Neural cell (in vitro differentiated cells): ENCODE measurements around the gene SHPK.

Experiments used
- EP300 ChIP-seq: fragments of 450-650 bp; conservative IDR thresholded peaks from 2 replicates; pipeline ENCODE4 v1.6.1; 2014; ENCODE audit warnings: antibody characterized with exemption, mild to moderate bottlenecking, moderate library complexity; ENCODE audit not compliant: poor library complexity, severe bottlenecking
- POLR2AphosphoS5 ChIP-seq: IDR thresholded peaks from 2 replicates; pipeline ENCODE4 v1.6.1; 2012
- SMC3 ChIP-seq: fragments of 450-650 bp; conservative IDR thresholded peaks from 2 replicates; pipeline ENCODE4 v1.6.1; 2014; ENCODE audit warnings: antibody characterized with exemption, mild to moderate bottlenecking, moderate library complexity; ENCODE audit not compliant: poor library complexity
- TF ChIP-seq, protein P1 (sequence below): fragments of 450-650 bp; IDR thresholded peaks from 2 replicates; pipeline ENCODE4 v1.5.1; 2014; ENCODE audit warnings: antibody characterized with exemption, mild to moderate bottlenecking, moderate library complexity; ENCODE audit not compliant: poor library complexity, severe bottlenecking
- TF ChIP-seq, protein P2 (sequence below): IDR thresholded peaks from 2 replicates; pipeline ENCODE4 v1.6.1; 2012; ENCODE audit warnings: borderline replicate concordance

- TF ChIP-seq SMC3 (no peak), EP300 (no peak), POLR2AphosphoS5 (no peak)
- TF ChIP-seq, protein P1, sequence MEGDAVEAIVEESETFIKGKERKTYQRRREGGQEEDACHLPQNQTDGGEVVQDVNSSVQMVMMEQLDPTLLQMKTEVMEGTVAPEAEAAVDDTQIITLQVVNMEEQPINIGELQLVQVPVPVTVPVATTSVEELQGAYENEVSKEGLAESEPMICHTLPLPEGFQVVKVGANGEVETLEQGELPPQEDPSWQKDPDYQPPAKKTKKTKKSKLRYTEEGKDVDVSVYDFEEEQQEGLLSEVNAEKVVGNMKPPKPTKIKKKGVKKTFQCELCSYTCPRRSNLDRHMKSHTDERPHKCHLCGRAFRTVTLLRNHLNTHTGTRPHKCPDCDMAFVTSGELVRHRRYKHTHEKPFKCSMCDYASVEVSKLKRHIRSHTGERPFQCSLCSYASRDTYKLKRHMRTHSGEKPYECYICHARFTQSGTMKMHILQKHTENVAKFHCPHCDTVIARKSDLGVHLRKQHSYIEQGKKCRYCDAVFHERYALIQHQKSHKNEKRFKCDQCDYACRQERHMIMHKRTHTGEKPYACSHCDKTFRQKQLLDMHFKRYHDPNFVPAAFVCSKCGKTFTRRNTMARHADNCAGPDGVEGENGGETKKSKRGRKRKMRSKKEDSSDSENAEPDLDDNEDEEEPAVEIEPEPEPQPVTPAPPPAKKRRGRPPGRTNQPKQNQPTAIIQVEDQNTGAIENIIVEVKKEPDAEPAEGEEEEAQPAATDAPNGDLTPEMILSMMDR = no peak
- TF ChIP-seq, protein P2, sequence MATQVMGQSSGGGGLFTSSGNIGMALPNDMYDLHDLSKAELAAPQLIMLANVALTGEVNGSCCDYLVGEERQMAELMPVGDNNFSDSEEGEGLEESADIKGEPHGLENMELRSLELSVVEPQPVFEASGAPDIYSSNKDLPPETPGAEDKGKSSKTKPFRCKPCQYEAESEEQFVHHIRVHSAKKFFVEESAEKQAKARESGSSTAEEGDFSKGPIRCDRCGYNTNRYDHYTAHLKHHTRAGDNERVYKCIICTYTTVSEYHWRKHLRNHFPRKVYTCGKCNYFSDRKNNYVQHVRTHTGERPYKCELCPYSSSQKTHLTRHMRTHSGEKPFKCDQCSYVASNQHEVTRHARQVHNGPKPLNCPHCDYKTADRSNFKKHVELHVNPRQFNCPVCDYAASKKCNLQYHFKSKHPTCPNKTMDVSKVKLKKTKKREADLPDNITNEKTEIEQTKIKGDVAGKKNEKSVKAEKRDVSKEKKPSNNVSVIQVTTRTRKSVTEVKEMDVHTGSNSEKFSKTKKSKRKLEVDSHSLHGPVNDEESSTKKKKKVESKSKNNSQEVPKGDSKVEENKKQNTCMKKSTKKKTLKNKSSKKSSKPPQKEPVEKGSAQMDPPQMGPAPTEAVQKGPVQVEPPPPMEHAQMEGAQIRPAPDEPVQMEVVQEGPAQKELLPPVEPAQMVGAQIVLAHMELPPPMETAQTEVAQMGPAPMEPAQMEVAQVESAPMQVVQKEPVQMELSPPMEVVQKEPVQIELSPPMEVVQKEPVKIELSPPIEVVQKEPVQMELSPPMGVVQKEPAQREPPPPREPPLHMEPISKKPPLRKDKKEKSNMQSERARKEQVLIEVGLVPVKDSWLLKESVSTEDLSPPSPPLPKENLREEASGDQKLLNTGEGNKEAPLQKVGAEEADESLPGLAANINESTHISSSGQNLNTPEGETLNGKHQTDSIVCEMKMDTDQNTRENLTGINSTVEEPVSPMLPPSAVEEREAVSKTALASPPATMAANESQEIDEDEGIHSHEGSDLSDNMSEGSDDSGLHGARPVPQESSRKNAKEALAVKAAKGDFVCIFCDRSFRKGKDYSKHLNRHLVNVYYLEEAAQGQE = no peak
These were observed 47.0 kb upstream of the SHPK start for GRCh38 chr17:3683054-3683511.
